Measurements from ENCODE around the gene CACTIN. TPM values are rescaled to one million over a fixed set of nuclear protein-coding genes. Genes with fewer than 3 reads are reported as not detected.

CACTIN gene
- total and polyA plus RNA-seq, 2 of the 4 experiments (the other 2 are of a cell fraction), result 10.8 to 19.5 TPM

DNA sequence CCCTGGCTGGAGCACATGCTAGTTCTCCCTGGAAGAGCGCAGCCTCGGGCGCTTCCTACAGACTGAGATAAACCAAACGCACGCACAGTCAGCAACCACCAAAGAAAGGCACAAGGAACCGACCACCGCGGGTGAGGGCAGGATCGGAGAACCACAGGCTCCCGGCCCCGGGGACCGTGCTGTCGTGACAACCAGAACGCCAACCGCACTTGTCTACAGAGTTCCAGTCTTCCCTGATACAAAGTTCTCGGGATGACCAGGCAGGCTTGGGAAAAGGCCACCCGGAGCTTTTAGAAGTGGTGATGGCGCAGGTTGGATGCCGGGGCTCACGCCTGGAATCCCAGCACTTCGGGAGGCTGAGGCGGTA lies 33.1 kb upstream of the CACTIN start:
- Histone ChIP-seq H3K27me3 (ENCODE audit: control insufficient read depth, insufficient read depth, low read length) (no peaks in the 10 kb centered on the region), H3K4me3 (ENCODE audit: insufficient read depth, low read depth, low read length) (no peak overlapping the region), H3K27ac (ENCODE audit: insufficient read depth, low read length) (no peak overlapping the region), H4K8ac (ENCODE audit: low read depth in 2 of 2, low read length in 2 of 2) (no peak overlapping the region), H3K9me3 (ENCODE audit: control insufficient read depth, insufficient read depth, low read length) (no peaks in the 10 kb centered on the region), H3K56ac (ENCODE audit: extremely low read depth, insufficient read depth, low read length) (no peak overlapping the region), H3K23ac (ENCODE audit: low read depth, low read length) (no peak overlapping the region), H3K18ac (ENCODE audit: low read depth, low read length) (no peak overlapping the region), H2AK9ac (replicated peaks; ENCODE audit: low read depth, low read length, poor library complexity) (no peak overlapping the region), H2BK15ac (ENCODE audit: low read depth, low read length) (no peak overlapping the region), H3K4me2 (ENCODE audit: low read depth, low read length) (no peak overlapping the region), H4K5ac (ENCODE audit: low read depth, low read length) (no peak overlapping the region), H2AFZ (replicated peaks; ENCODE audit: low read length, poor library complexity) (no peak overlapping the region), H2BK120ac (ENCODE audit: low read depth, low read length) (no peak overlapping the region), H3K79me1 (ENCODE audit: low read depth in 1 of 2, low read length in 2 of 2) (peaks cover 0 to 8% of the 10 kb centered on the region in 2 experiments; a peak in 2 of 4 replicates), H3K4ac (ENCODE audit: low read depth, low read length) (no peak overlapping the region), H2BK20ac (ENCODE audit: low read depth, low read length) (no peak overlapping the region), H3K9me1 (ENCODE audit: insufficient read depth, low read length) (peaks cover 3% of the 10 kb centered on the region; the same call in 1 of the 2 replicates), H4K20me1 (ENCODE audit: insufficient read depth, low read length) (no peaks in the 10 kb centered on the region), H4K91ac (ENCODE audit: insufficient read depth, low read depth, low read length) (no peak overlapping the region), H2AK5ac (ENCODE audit: low read depth, low read length) (no peak overlapping the region), H3K14ac (replicated peaks; ENCODE audit: low read depth, low read length) (no peak overlapping the region), H2BK5ac (ENCODE audit: low read depth, low read length, poor library complexity, severe bottlenecking) (no peak overlapping the region), H3K4me1 (ENCODE audit: control insufficient read depth, insufficient read depth, low read length) (peaks cover 3% of the 10 kb centered on the region), H3K9ac (ENCODE audit: low read depth, low read length) (no peak overlapping the region), H3K36me3 (ENCODE audit: control insufficient read depth, insufficient read depth, low read length) (peaks cover 65% of the 10 kb centered on the region)
- CTCF ChIA-PET, result no interaction called here
- ATAC-seq (ENCODE audit: low read depth), result no peak
- POLR2A ChIA-PET (ENCODE audit: unreplicated experiment), result no interaction called here
- dilution Hi-C loops (cut with HindIII; ENCODE audit: low sequenced_read_pairs, unreplicated experiment) (no loop called here), in situ Hi-C loops (cut with MboI; ENCODE audit: low sequenced_read_pairs) (no loop called here), intact Hi-C loops (cut with micrococcal nuclease) (loop anchor here (10.0 kb wide), 1 partner anchor 545 kb away; no protein-coding TSS in a partner anchor)
- no peak for DNase-seq
- no TSS peak for BruUV-seq (replicated peaks)
- WGBS, 2 experiments (ENCODE audit: extremely low coverage in 2 of 2, insufficient read length in 1 of 2), result 90% methylated on average over 9 of the region's 22 CpGs; no CpG with 5 or more reads in 1 of the 2 experiments
- TF ChIP-seq CHD1 (IDR thresholded peaks at IDR 0.05; ENCODE audit: low read depth, low read length) (no peak), FOS (IDR thresholded peaks at IDR 0.05; ENCODE audit: low read depth, low read length) (no peak), MAZ (IDR thresholded peaks at IDR 0.05; ENCODE audit: borderline replicate concordance, low read depth, low read length) (no peak), RCOR1 (IDR thresholded peaks at IDR 0.05; ENCODE audit: insufficient replicate concordance, low read length) (no peak), SMC3 (IDR thresholded peaks at IDR 0.05; ENCODE audit: low read depth, low read length) (no peak), CEBPB (IDR thresholded peaks at IDR 0.05; ENCODE audit: low read depth, low read length) (no peak), MAFK (IDR thresholded peaks at IDR 0.05; ENCODE audit: low read depth, low read length) (no peak), BHLHE40 (IDR thresholded peaks at IDR 0.05; ENCODE audit: low read depth, low read length) (no peak), RFX5 (IDR thresholded peaks at IDR 0.05; ENCODE audit: low read depth, low read length) (no peak), POLR2A (IDR thresholded peaks at IDR 0.05; ENCODE audit: low read depth, low read length) (no peak), MXI1 (IDR thresholded peaks at IDR 0.05; ENCODE audit: borderline replicate concordance, low read depth, low read length) (no peak), NFE2L2 (IDR thresholded peaks at IDR 0.05; ENCODE audit: low read depth, low read length) (no peak)
- TF ChIP-seq, protein P1, sequence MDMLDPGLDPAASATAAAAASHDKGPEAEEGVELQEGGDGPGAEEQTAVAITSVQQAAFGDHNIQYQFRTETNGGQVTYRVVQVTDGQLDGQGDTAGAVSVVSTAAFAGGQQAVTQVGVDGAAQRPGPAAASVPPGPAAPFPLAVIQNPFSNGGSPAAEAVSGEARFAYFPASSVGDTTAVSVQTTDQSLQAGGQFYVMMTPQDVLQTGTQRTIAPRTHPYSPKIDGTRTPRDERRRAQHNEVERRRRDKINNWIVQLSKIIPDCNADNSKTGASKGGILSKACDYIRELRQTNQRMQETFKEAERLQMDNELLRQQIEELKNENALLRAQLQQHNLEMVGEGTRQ (IDR thresholded peaks at IDR 0.05; ENCODE audit: low read depth, low read length), result no peak
- TF ChIP-seq, protein P2, sequence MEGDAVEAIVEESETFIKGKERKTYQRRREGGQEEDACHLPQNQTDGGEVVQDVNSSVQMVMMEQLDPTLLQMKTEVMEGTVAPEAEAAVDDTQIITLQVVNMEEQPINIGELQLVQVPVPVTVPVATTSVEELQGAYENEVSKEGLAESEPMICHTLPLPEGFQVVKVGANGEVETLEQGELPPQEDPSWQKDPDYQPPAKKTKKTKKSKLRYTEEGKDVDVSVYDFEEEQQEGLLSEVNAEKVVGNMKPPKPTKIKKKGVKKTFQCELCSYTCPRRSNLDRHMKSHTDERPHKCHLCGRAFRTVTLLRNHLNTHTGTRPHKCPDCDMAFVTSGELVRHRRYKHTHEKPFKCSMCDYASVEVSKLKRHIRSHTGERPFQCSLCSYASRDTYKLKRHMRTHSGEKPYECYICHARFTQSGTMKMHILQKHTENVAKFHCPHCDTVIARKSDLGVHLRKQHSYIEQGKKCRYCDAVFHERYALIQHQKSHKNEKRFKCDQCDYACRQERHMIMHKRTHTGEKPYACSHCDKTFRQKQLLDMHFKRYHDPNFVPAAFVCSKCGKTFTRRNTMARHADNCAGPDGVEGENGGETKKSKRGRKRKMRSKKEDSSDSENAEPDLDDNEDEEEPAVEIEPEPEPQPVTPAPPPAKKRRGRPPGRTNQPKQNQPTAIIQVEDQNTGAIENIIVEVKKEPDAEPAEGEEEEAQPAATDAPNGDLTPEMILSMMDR (conservative IDR thresholded peaks at IDR 0.05; ENCODE audit: low read depth, low read length), result no peak

Measured in IMR-90 (cell line).